NCI-H128 (cell line): Measurements from ENCODE around the gene RPL3.
"Not testable (repeated sequence)": the region's sequence is repeated elsewhere in the genome, so short reads cannot be mapped to it uniquely, and the experiment has no call there.

Experiments used
- DNase-seq: peaks from one replicate; lab custom pipeline; 2025; ENCODE audit not compliant: unreplicated experiment; lab: John Stamatoyannopoulos, UW

RPL3 gene

DNA sequence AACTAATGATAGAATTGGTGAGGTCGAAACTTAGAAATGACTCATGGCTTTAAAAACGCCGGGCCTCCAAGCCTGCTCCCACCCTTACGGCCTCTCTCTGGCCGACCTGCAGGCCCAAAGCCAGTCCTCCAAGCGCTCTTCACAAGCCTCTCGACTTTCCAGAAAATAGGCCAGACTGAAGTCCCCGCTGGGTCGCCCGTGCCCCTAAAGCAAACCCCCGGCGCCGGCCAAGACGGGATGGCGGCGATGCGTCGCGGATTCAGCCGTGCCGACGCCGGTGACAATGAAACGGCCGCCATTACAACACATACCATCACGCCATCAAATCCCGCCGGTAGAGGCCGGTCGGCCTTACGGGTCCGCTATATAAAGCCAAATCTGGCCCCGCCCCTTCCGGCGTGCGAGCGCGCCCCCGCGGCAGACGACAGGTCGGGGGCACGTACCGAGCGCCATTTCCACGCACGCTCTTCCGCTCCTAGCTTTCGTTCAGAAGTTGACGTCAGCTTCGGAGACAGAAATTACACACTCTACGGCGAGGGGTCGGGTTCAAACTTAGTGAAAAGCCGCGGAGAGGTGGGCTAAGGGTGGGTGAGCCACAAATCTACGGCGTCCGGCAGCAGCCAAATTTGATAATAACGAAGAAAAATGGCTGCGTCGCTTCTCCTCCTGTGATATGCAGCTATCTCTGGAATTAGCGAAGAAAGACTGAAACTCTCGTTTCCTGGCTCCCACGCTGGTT lies at the start of gene RPL3:
Gene RPL3 (minus strand): TSS at position 340 of the 739 bp plus-strand sequence. CDS start 26 bp downstream, at position 314.
- peak; percentile 92 for DNase-seq

DNA sequence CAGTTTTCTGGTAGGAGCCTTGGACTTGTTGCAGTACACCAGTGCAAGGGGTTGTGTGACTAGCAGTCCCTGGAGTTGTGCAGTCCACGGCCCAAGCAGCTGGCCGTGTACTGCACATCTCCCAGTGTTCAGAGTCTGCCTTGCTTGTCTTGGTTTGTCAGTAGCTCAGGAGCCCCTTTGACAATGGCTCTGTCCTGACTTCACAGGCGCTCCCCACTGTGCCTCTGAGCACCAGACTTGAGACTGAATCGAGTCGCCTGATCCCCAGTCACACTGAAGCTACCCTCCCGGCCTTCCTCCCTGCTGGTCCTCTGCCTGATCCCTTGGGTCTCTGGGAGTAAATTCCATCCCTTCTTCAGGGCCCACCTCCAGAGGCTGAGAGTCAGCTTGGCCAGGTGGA lies 49.8 kb upstream of the RPL3 start:
- DNase-seq: no peak

DNA sequence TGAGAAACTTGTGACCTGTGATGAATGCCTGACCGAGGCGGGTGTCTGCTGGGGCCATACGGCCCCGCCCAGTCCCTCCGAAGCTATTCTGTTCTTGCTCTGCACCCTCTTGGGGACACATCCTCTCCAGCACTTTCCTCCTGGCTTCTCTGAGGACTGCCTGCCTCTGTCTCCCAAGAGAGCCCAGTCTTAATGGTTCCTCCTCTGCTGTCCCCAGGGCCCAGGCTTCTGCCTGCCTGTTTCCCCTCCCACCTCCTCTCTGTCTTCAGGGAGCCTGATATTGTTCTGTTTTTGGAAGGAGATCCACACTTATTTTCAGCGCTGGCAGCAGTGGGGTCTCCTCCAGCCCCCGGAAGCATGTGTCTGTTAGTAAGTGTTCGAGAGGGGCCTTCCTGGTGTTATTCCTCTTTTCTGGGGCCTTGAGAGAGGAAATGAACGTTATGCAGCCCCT lies 49.1 kb upstream of the RPL3 start:
- no peak for DNase-seq

DNA sequence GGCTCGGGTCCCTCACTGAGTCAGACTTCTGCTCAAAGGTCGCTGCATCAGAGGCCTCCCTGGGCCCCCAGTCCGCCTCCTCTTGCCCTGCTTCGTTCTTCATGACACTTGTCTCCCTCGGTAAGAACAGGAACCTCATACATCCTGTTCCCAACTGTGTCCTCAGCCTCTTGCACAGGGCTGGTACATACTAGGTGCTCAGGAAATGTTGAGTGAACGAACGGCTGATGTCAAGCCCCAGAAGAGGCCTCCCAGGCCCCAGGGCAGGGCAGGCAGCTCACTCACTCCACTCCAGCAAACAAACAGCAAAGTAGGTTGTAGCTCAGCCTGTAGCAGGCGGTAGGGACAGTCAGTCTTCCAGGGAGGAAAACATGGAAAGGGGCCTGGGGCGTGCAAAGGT lies 47.6 kb upstream of the RPL3 start:
- DNase-seq: no peak

DNA sequence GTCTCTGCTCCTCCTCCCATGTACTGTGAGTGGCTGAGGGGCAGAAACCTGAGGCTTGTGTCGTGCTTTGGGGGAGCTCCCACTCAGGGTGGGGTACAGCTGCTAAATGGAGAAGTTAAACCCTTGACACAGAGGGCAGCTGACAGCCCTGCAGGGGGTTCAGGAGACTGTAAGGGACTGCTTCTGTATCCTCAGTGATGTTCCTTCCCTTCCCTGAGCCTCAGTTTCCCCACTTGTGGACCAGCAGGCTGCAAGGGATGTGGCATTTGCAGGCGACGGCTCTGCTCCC lies 46.0 kb upstream of the RPL3 start:
- DNase-seq: no peak

DNA sequence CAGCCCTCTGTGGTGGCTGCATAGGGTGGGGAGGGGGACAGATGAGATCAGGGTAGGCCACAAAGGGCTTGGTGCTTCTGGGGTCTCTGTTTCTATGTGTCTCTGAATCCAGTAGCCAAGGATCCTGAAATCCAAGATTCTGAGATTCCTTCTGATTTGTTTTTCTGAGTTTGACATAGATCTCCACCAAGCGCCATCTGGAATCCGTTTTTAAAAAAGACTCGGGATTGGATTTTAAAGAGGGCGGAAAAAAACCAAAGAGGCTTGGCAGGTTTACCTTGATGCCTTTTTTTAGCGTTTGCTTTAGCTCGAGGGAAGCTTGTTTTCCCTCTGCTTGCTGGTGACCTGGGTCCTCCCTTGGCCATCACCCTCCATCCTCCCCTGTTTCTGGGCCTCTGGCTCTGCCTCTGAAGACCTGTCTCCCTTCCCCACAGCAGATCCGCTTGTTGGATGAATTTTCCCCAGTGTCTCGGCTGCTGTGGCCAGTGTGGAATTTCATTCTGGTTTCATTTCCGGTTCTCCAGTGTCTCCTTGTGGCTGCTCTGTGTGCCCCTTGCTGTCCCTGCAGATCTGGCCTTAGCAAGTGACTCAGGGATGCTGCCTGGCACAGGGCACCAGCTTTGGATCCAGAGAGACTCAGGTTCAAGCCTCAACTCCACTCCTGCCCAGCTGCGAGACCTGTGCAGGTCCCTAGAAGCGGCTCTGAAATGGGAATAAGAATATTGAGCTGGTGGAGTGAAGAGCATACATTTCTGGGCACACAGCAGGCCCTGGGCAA lies 45.5 kb upstream of the RPL3 start:
- DNase-seq: no peak

DNA sequence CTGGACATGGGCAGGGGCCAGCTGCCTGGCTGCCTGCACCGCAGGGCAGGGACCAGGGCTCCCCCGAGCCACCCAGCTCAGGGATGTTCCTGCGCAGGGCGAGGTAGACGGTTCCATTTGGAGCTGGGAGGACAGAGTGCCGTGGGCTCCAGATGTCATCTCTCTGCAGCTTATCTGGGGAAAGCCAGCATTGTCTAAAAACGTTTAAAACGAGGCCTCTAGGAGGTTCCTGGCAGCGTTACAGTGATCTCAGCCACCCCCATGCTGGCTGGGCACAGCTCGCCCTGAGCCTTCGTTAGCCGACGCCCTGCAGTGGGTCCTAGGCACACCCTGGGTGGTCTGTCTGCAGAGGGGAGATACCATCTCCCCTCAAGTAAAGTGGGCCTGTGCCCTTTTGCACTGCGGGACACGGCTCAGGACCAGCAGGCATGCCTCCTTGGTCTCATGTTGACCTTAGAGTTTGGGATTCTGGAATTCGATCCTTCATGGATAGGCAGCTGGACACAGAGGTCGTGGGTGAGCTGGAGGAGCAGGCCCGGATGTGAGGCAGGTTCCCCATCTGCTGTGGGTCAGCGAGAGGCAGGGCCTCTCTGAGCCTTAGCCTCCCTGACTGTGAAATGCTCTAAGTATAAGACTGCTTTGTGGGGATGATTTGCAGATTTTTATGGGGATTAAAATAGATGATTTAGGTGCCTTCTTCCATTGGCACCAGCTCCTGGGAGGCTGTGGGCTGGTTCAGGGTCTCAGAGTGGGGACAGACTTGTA lies 44.5 kb upstream of the RPL3 start:
- DNase-seq: no peak

DNA sequence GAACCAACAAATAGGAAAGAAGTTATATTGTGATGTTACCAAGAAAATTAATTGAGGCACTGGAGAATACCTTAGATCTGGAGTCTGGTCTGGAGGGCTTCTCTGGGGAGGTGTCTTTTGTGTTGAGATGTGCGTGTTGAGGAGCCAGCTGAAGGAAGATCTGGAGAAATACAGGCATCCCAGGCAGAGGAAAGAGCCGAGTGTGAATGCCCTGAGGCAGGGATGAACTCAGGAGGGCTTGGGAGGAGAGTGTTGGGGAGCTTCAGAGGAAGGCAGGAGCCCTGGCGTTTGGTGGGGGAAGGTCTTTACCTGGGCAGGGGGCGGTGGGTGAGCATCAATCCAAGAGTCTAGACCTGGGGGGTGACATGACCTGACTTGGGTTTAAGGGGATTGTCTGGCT lies 43.5 kb upstream of the RPL3 start:
- DNase-seq: no peak

DNA sequence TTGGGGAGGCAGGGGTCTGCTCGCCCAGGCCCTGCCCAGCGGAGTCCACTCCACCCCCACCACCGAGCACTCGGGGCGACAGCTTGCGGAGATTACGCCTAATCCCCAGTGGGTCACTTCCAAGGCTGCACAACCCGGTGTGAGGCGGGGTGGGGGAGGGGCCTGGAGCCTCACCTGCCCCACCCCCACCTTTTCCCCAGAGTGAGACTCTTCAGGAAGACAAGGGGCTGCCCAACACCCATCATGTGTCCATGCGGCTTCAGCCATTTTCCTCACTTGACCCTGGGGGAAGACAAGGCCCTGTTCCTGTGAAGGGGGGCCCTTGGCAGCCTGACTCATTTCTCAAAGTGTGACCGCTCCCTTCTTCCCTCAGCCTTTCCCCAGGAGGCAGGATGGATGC lies 42.8 kb upstream of the RPL3 start:
- DNase-seq: no peak

DNA sequence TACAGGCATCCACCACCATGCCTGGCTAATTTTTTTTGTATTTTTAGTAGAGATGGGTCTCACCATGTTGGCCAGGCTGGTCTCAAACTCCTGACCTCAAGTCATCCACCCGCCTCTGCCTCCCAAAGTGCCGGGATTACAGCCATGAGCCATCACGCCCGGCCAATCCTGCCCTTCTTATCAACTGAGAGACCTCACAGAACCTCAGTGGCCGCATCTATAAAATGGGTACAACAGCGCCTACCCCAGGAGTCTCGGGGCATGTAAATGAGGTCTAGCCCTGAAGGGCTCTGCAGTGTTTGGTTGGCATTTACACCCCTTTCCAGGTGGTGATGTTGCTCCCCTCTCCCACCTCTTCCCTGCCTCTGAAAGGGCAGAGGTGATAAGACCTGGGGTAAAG lies 42.1 kb upstream of the RPL3 start:
- no peak for DNase-seq

DNA sequence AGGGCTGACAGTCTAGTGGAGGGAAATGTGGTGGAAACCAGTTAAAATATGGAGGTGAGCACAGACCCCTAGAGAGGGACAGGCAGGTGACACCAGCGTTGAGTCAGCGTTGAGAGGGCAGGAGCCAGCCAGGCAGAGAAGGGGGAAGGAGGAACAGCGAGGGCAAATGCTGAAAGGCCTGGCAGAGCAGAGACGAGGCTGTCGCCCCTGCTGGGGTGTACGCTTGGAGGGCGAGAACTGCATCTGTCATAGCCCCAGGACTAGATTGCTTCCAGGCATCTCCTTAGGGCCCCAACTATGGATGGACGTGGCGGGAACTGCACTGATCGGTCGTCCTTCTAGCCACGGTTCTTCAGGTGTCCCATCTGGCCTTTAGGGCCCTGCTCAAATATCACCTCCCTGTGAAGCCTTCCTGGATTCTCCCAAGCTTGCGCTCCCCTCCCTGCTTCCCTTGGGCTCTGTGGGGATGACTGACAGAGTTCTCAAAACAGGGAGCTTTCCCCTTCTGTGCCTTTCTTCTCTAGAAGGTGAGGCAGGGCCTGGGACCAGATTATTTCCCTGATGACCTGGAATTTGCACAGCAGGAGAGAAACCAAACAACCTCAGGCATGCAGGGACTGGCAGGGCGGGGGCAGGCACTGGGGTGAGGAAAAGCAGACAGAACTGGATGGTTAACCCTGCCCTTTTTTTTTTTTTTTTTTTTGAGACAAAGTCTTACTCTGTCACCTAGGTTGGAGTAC lies 41.4 kb upstream of the RPL3 start:
- no peak for DNase-seq

DNA sequence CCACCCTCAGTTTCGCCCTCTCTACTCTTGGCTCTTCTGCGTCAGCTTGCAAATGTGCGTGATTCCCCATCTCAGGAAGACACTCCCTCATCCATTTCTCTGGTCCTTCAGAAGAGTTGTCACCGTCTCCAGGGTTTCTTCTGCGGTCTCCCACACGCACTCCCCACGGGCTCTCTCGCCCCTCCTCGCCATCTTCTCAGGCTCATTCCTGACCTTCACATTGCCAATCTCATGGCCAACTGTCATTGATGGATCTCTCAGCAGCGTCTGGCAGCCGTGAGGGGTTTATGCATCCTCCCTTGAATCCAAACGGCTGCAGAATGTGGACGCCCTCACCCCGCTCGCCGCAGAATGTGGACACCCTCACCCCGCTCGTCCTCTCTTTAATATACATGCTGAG lies 40.8 kb upstream of the RPL3 start:
- no peak for DNase-seq

DNA sequence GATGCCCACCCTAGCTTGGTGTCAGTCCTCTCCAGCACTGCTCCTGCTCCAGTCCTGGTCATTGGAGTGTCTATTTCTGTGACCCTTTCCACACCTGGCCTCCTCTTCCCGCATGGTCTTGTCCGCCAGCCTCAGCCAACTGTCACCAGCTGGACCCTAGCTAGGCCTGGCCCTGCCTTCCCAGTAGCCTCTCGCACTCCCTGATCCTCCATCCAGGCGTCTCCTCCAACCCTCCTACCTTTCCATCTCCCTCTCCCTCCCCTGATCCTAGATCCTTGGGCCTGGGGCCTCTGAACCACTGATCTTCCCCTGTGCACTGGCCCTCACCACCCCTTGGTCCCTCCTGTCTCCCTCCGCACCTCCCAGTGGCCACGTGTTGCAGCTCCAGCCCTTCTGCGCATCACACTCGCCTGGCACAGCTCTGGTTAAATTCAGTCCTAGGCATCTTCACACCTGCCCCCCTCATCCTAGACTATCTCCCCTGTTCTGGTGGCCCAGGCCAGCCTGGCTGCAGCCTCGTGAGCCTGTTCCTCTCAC lies 40.3 kb upstream of the RPL3 start:
- no peak for DNase-seq

DNA sequence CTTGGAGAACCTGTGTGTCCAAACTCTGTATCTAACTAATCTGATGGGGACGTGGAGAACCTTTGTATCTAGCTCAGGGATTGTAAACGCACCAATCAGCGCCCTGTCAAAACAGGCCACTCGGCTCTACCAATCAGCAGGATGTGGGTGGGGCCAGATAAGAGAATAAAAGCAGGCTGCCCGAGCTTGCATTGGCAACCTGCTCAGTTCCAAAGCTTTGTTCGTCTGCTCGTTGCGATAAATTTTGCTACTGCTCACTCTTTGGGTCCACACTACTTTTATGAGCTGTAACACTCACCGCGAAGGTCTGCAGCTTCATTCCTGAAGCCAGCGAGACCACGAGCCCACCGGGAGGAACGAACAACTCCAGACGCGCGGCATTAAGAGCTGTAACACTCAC lies 38.8 kb upstream of the RPL3 start:
- not testable (repeated sequence) for DNase-seq

DNA sequence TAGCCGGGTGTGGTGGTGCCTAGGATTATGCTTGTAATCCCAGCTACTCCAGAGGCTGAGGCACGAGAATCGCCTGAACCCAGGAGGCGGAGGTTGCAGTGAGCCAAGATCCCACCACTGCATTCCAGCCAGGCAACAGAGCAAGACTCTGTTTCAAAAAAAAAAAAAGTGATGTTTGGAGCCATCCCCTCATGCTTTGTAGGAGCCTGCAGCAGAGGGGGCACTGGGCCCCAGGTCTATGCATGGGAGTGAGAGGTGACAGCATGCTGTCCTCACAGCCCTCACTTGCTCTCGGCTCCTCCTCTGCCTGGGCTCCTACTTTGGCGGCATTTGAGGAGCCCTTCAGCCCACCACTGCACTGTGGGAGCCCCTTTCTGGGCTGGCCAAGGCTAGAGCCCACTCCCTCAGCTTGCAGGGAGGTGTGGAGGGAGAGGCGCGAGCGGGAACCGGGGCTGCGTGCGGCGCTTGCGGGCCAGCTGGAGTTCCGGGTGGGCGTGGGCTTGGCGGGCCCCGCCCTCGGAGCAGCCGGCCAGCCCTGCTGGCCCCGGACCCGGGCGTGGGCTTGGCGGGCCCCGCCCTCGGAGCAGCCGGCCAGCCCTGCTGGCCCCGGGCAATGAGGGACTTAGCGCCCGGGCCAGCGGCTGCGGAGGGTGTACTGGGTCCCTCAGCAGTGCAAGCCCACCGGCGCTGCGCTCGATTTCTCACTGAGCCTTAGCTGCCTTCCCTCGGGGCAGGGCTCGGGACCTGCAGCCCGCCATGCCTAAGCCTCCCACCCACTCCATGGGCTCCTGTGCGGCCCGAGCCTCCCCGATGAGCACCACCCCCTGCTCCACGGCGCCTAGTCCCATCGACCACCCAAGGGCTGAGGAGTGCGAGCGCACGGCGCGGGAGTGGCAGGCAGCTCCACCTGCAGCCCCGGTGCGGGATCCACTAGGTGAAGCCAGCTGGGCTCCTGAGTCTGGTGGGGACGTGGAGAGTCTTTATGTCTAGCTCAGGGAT lies 38.0 kb upstream of the RPL3 start:
- not testable (repeated sequence) for DNase-seq

DNA sequence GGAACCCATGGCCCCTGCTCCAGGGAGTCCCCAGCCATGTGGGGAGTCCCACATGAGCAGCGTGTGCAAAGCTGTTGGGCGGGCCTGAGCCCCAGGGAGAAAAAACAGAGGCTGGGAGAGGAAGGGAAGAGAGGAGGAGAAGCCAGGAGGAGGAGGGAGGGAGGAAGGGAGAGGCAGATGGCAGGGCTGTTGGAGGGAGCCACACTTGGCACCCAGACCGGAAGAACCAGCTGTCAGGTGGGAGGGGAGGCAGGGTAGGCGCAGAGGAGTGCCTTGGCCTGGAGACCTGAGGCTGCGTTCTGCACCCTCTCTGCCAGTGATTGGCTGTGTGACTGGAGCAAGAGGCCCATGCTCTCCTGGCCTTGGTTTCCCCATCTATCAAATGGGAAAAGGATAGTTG lies 37.0 kb upstream of the RPL3 start:
- DNase-seq: no peak

DNA sequence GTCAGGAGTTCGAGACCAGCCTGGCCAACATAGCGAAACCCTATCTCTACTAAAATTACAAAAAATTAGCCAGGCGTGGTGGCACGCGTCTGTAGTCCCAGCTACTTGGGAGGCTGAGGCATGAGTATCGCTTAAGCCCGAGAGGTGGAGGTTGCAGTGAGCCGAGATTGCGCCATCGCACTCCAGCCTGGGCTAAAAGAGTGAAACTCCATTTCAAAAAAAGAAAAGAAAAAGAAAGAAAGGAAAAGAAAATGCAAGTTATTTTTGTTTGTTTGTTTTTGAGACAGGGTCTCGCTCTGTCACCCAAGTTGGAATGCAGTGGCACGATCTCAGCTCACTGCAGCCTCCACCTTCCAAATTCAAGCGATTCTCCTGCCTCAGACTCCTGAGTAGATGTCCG lies 36.4 kb upstream of the RPL3 start:
- DNase-seq: not testable (repeated sequence)

DNA sequence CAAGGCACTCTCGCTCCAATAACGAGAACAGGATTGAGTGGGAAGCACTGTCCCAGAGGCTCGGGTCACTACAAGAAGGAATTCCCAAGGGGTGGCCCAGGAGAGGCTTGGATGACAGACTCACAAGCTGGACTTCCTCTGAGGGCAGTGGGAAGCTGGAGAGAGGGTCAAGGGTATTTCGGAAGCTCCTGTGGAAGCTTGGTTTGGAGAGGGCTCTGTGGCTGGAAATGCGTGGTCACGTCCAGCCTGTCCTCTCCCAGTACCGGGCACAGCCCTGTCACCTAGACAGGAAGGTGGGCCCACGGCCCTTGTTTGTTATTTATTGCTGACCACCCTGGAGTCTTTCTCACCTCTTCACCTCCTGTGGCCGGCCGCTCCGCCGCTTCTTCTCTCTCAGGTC lies 35.7 kb upstream of the RPL3 start:
- no peak for DNase-seq

DNA sequence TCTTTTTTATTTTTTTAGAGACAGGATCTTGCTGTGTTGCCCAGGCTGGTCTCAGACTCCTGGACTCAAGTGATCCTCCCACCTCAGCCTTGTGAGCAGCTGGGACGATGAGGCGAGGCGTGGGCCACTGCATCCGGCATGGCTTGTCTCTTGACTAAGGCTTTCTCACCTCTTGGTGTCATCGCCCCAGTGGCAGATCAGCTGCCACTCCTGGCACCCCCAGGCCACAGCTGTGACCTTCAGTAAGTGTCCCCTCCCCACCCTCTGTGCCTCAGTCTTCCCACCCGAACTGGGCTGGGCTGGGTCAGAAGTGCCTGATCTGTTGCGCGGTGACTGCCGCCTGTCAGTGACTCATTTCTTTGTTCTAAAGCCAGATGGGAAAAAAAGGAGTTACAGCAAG lies 33.9 kb upstream of the RPL3 start:
- DNase-seq: no peak
